GM18858 (cell line): ENCODE data around the gene NFIA.

Experiments used
- ATAC-seq: cut with Tn5 transposase; IDR thresholded peaks from one replicate; pipeline ENCODE4 v1.9.1; 2021; ENCODE audit not compliant: unreplicated experiment

NFIA gene

DNA sequence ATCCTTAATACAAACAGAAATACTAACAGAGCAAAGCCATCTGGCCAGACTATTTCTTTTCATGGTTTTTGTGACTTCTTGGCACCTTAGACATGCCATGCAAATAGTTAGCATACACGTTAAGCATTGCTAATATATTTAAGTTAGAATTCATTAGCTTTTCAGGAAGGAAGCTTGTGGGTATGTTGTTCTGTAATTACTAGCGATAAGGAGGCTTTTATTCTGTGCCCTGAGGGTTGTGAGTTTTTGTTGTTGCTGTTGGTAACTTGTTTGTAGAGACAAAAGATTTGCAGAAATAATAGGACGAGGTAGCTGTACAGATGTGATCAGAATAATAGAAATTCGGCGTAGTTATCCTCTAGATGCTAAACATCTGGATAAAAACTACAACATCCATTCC, 337.3 kb downstream of the NFIA start:
- ATAC-seq, result no peak

GRCh38 chr1:61420243-61420642, 337.9 kb downstream of the NFIA start:
- no peak for ATAC-seq

GRCh38 chr1:61420909-61421835, 338.8 kb downstream of the NFIA start:
- ATAC-seq, result no peak

- ATAC-seq, result no peak
Measured at GRCh38 chr1:61423643-61424042, 341.3 kb downstream of the NFIA start.

- ATAC-seq, result no peak
Measured at GRCh38 chr1:61424382-61424781, 342.0 kb downstream of the NFIA start.

- ATAC-seq, result no peak
Measured at GRCh38 chr1:61425040-61425439, 342.7 kb downstream of the NFIA start.

GRCh38 chr1:61426254-61426653, 343.9 kb downstream of the NFIA start:
- no peak for ATAC-seq

DNA sequence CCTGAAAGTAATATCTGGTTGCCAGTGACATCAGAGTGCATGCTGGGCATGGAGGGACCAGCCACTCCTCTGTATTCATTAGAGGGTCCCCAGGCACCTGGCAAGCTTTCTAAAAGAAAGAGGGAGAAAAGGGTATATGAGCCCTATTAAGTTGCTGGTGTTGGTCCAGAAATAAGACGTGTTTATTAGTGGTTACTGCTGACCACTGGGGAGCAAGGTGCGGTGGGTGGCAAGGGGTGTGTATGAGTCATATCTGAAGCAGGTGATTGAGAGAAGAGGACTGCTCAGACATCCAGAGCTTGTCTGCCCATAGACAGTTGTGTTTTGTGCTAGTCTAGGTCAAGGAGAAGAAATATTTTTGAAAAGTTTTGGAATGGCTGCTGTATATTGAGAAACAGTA, 344.5 kb downstream of the NFIA start:
- no peak for ATAC-seq

- no peak for ATAC-seq
Measured at GRCh38 chr1:61427510-61427909, 345.1 kb downstream of the NFIA start.

DNA sequence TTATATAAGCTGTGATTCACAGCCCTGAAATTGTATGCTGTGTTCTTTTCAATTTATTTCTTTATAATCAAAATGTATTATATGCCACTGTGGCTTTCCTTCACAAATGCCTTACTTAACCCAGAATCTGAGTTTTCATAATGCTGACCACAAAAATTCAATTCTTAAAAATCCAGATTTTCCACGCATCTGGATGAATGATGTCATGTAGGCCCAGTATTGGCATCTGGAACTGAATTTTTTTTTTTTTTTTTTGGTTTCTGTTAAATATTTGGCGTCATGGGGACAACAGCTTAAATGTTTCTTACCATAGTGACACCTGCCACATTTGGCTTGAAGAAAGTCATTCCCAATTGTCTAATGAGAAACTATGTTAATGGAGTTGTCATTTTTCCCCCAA, 345.8 kb downstream of the NFIA start:
- no peak for ATAC-seq

DNA sequence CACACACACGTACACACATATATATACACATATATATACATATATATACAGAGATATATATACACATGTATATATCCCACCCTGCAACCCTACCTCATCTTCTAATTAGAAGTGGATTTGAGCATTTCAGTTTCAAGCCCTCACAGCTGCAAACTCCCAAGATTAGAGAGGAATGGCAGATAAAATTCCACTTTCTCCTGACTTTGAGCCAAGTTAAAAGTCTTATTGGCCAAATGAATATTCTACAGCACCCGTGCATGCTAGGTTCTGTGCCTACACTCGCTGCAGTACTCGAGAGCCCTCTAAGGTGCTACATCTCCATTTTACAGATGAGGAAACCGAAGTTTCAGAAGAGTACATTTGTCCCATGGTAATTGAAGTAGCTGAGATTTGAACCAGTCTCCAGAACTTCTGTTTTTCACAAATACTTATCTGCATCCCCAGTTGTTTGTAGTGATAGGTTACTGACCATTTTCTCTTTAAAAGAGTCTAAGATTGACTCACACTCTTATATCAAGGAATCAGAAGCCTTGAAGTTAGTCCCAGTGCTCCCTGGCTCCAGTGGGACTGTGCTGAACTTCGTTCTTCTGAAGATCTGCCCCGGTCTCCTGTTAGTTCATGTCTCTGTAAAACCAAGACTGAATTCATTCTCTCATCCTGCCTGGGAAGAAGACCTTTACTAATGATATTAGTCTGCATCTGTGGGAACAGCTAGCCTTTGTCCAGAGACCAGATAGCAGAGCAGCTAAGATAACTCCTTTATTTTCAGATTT, 350.4 kb downstream of the NFIA start:
- ATAC-seq, result no peak

- no peak for ATAC-seq
Measured at GRCh38 chr1:61433646-61434045, 351.3 kb downstream of the NFIA start.

- ATAC-seq, result no peak
Measured at GRCh38 chr1:61434276-61434675, 351.9 kb downstream of the NFIA start.

DNA sequence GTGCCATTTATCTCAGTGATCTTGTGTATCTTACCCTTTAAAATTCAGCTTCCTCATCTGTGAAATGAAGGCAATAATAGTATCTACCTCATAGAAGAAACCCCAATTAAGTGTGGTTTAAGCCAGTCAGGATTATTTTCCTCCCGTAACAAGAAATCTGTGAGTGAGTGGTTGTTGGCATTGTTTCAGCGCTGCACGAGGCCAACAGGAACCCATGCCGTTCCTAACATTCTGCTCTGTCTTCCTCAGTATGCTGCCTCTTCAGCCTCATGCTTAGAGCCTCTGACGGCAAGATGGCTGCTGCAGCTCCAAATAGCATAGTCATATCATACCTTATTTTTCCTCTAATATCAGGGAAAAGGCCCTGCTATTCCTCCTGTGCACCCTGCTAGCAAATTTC, 352.9 kb downstream of the NFIA start:
- no peak for ATAC-seq

DNA sequence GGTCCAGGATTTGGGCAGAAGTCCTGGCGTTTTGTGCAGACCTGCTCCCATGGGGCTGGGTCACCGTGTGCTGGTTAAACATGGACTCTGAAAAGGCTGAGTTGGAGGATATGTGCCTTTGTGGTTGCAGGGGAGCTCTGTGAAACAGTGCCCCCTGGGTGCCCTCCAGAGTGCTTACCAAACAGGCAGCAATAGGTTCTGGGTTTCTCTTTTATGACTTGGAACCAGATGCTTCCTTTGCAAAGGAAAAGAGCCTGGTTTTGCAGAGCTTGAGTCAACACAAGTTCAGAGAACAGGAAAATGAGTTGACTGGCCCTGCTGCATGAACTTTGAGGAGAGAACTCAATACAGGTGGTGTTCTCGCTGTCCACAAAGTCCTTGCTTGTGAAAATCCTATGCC, 353.7 kb downstream of the NFIA start:
- ATAC-seq, result no peak

GRCh38 chr1:61436491-61437120, 354.2 kb downstream of the NFIA start:
- ATAC-seq, result no peak

- no peak for ATAC-seq
Measured at GRCh38 chr1:61439234-61439633, 356.9 kb downstream of the NFIA start.

GRCh38 chr1:61441723-61442262, 359.4 kb downstream of the NFIA start:
- ATAC-seq, result no peak

DNA sequence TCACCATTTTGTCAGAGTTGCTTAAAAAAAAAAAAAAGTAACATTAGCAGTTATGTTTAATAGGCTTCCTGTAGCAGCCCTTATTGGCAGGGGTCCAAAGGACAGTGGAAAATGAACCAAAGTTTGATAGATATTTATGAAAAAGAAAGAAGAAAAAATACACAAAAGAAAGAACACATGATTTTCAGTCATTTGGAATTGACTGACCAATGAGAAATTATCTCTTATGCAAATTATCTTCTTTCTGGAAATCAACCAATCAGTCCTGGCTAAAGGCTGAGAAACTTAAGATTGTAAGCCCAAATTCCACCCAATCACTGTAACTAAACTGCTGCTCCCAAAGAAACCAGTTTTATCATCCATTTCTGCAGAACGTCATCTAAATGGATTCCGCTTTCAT, 360.2 kb downstream of the NFIA start:
- ATAC-seq, result no peak

DNA sequence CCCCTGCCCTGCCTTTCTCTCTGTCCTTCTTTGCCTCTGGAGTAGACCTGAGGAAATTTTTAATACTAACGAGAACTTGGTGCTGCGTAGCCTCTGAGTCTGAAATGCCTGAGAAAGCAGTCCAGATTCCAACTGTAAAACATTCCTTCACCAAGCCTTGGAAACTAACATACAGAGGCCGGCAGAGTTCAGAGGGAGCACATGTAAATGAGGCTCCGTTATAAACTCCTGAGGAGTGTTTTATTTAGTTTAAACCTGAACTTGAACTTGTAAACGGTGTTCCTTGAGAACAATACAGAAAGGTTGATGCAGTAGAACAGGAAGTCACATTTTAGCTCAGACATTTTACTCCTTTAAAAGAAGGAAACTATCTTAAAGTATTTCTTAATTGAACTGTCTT, 361.9 kb downstream of the NFIA start:
- no peak for ATAC-seq

GRCh38 chr1:61445269-61445825, 363.0 kb downstream of the NFIA start:
- no peak for ATAC-seq
